Trophoblast cell (in vitro differentiated cells and primary cell): ENCODE measurements around the gene PCDHGA4.
A peak's percentile ranks its signal among the peaks of the same experiment; 100 is the strongest.

Experiments
- DNase-seq, 2 donors: peaks; one replicate each; pipeline ENCODE4 v3.0.0-alpha.2; 2016
- H2AFZ ChIP-seq: 2 replicates; pipeline ENCODE4 v1.6.1; 2013; ENCODE audit warnings: low read length, moderate library complexity, mild to moderate bottlenecking; ENCODE audit not compliant: insufficient read depth, poor library complexity
- H2AK5ac ChIP-seq: 2 replicates; pipeline ENCODE4 v1.6.1; 2013; ENCODE audit warnings: mild to moderate bottlenecking, low read length
- H2BK120ac ChIP-seq: 2 replicates; pipeline ENCODE4 v1.6.1; 2013; ENCODE audit warnings: low read length, mild to moderate bottlenecking, moderate library complexity; ENCODE audit not compliant: insufficient read depth, poor library complexity
- H2BK12ac ChIP-seq: 2 replicates; pipeline ENCODE4 v1.6.1; 2013; ENCODE audit warnings: mild to moderate bottlenecking, low read length, moderate library complexity
- H2BK5ac ChIP-seq: 2 replicates; pipeline ENCODE4 v1.6.1; 2013; ENCODE audit warnings: low read length, low read depth, moderate library complexity, mild to moderate bottlenecking; ENCODE audit not compliant: poor library complexity
- H3K14ac ChIP-seq: 2 replicates; pipeline ENCODE4 v1.6.1; 2013; ENCODE audit warnings: mild to moderate bottlenecking, low read length
- H3K18ac ChIP-seq: 2 replicates; pipeline ENCODE4 v1.6.1; 2013; ENCODE audit warnings: mild to moderate bottlenecking, low read length
- H3K23ac ChIP-seq: 2 replicates; pipeline ENCODE4 v1.6.1; 2013; ENCODE audit warnings: low read length
- H3K27ac ChIP-seq: 2 replicates; pipeline ENCODE4 v1.5.1; 2013; ENCODE audit warnings: low read depth, mild to moderate bottlenecking, inconsistent platforms, low read length, moderate library complexity
- H3K27me3 ChIP-seq: 2 replicates; pipeline ENCODE4 v1.6.1; 2013; ENCODE audit warnings: inconsistent platforms, mild to moderate bottlenecking, low read length, moderate library complexity; ENCODE audit not compliant: insufficient read depth
- H3K36me3 ChIP-seq, 2 experiments: 1 replicate in 1 of 2; 2 replicates in 1 of 2; pipeline ENCODE4 v1.6.1; 2013; ENCODE audit warnings: low read length in 2 of 2, mild to moderate bottlenecking in 2 of 2, moderate library complexity in 1 of 2; ENCODE audit not compliant: insufficient read depth in 2 of 2, control insufficient read depth in 1 of 2
- H3K4ac ChIP-seq: 2 replicates; pipeline ENCODE4 v1.6.1; 2013; ENCODE audit warnings: low read depth, mild to moderate bottlenecking, low read length, moderate library complexity
- H3K4me1 ChIP-seq, 2 experiments: 1 replicate in 1 of 2; 2 replicates in 1 of 2; pipeline ENCODE4 v1.6.1; 2013; ENCODE audit warnings: low read length in 2 of 2, mild to moderate bottlenecking in 2 of 2, moderate library complexity in 1 of 2; ENCODE audit not compliant: insufficient read depth in 2 of 2, control insufficient read depth in 1 of 2
- H3K4me2 ChIP-seq: 2 replicates; pipeline ENCODE4 v1.6.1; 2013; ENCODE audit warnings: inconsistent platforms, mild to moderate bottlenecking, low read length, moderate library complexity
- H3K4me3 ChIP-seq: 2 replicates; pipeline ENCODE4 v1.5.1; 2013; ENCODE audit warnings: mild to moderate bottlenecking, low read depth, low read length, inconsistent platforms
- H3K79me1 ChIP-seq: one replicate; pipeline ENCODE4 v1.6.1; 2013; ENCODE audit warnings: low read length
- H3K79me2 ChIP-seq: 2 replicates; pipeline ENCODE4 v1.6.1; 2013; ENCODE audit warnings: low read length, mild to moderate bottlenecking; ENCODE audit not compliant: control insufficient read depth, insufficient read depth, poor library complexity
- H3K9ac ChIP-seq: 2 replicates; pipeline ENCODE4 v1.6.1; 2013; ENCODE audit warnings: mild to moderate bottlenecking, low read length
- H3K9me3 ChIP-seq: 2 replicates; pipeline ENCODE4 v1.6.1; 2013; ENCODE audit warnings: low read depth, mild to moderate bottlenecking, control low read depth, inconsistent platforms, low read length; ENCODE audit not compliant: insufficient read depth
- H4K12ac ChIP-seq: 2 replicates; pipeline ENCODE4 v1.6.1; 2013; ENCODE audit warnings: low read depth, mild to moderate bottlenecking, low read length, moderate library complexity
- H4K8ac ChIP-seq: 2 replicates; pipeline ENCODE4 v1.6.1; 2013; ENCODE audit warnings: low read depth, mild to moderate bottlenecking, low read length, moderate library complexity
- H4K91ac ChIP-seq: one replicate; pipeline ENCODE4 v1.6.1; 2013; ENCODE audit warnings: low read depth, mild to moderate bottlenecking, low read length, moderate library complexity
- WGBS: extraction: QIAGEN DNeasy Blood & Tissue Kit; methylation state at CpG from one replicate; pipeline ENCODE4 v1.1.7; 2013; ENCODE audit warnings: missing lambda C conversion rate; ENCODE audit not compliant: insufficient read length, insufficient coverage; ENCODE audit errors: extremely low coverage; 5-methylcytosine and 5-hydroxymethylcytosine counted together

PCDHGA4 gene

GRCh38 chr5:141359790-141360426 lies 5.1 kb downstream of the PCDHGA4 start, which contains the start of gene PCDHGB2:
Gene PCDHGB2, plus strand, starts transcription at chr5:141359994. Its CDS starts 142 bp downstream, at chr5:141360136.
- no CpG with 5 or more reads among the region's 24 CpGs for WGBS

DNA sequence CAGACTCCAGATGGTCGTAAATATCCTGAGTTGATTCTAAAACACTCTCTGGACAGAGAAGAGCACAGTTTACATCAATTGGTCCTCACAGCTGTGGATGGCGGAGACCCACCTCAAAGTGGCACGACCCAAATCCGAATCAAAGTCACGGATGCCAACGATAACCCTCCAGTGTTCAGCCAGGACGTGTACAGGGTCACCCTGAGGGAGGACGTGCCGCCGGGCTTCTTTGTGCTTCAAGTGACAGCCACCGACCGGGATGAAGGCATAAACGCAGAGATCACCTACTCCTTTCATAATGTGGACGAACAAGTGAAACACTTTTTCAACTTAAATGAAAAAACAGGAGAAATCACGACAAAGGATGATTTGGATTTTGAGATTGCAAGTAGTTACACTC lies 5.9 kb downstream of the PCDHGA4 start:
- WGBS, result no CpG with 5 or more reads among the region's 15 CpGs

More at GRCh38 chr5:141359790-141360426, 5.1 kb downstream of the PCDHGA4 start, which contains the start of gene PCDHGB2:
- Histone ChIP-seq H3K36me3 (no peaks in the 10 kb centered on the region), H2BK12ac (no peak within 1 kb of the TSS), H3K27me3 (no peaks in the 10 kb centered on the region), H3K4me2 (no peak within 1 kb of the TSS), H4K12ac (no peak within 1 kb of the TSS), H4K91ac (no peak within 1 kb of the TSS), H3K4me3 (no peak within 1 kb of the TSS), H3K79me2 (no peaks in the 10 kb centered on the region), H3K27ac (no peak within 1 kb of the TSS), H4K8ac (no peak within 1 kb of the TSS), H2AFZ (no peak within 1 kb of the TSS), H2AK5ac (no peak within 1 kb of the TSS), H3K4me1 (no peaks in the 10 kb centered on the region), H3K79me1 (no peaks in the 10 kb centered on the region), H3K18ac (no peak within 1 kb of the TSS), H3K9me3 (peaks cover 39% of the 10 kb centered on the region), H3K9ac (no peak within 1 kb of the TSS), H2BK5ac (no peak within 1 kb of the TSS), H3K4ac (no peak within 1 kb of the TSS), H2BK120ac (no peak within 1 kb of the TSS), H3K14ac (no peak within 1 kb of the TSS), H3K23ac (no peak within 1 kb of the TSS)
- DNase-seq, result no peak

DNA sequence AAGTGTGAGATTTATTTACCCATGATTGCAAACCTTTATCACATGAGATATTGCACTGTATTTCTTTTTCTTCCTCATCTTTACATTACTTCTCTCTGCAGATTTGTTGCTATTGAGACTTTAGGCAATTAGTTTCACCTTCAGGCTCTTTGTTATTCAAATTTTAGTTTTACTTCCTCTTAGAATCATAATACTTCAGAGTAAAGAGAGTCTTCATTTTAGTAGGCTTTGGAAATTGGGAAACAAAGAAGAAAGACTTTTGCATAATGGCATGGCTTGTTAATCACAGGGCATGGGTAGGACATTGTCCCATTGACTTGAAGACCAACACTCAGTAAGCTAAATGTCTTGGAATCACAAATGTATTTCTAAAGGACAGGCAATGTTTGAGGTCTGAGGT lies 7.9 kb downstream of the PCDHGA4 start:
- Histone ChIP-seq H2BK5ac (no peak overlapping the region), H3K4me1 (no peaks in the 10 kb centered on the region), H3K79me1 (no peaks in the 10 kb centered on the region), H3K79me2 (no peaks in the 10 kb centered on the region), H3K9me3 (peaks cover 36% of the 10 kb centered on the region), H3K36me3 (no peaks in the 10 kb centered on the region), H2BK12ac (no peak overlapping the region), H3K4ac (no peak overlapping the region), H2BK120ac (no peak overlapping the region), H3K18ac (no peak overlapping the region), H3K27ac (no peak overlapping the region), H3K23ac (no peak overlapping the region), H3K27me3 (no peaks in the 10 kb centered on the region), H4K91ac (no peak overlapping the region), H4K12ac (no peak overlapping the region), H4K8ac (no peak overlapping the region), H3K4me3 (no peak overlapping the region), H2AK5ac (no peak overlapping the region), H3K14ac (no peak overlapping the region), H2AFZ (no peak overlapping the region), H3K4me2 (no peak overlapping the region), H3K9ac (no peak overlapping the region)
- DNase-seq, result no peak

More for the DNA sequence above, 5.9 kb downstream of the PCDHGA4 start:
- H2BK5ac ChIP-seq, result no peak overlapping the region
- no peak overlapping the region for H2BK120ac ChIP-seq
- no peak overlapping the region for H2AFZ ChIP-seq
- H3K14ac ChIP-seq, result no peak overlapping the region
- no peaks in the 10 kb centered on the region for H3K36me3 ChIP-seq
- H3K18ac ChIP-seq, result no peak overlapping the region
- H3K4me1 ChIP-seq, result no peaks in the 10 kb centered on the region
- no peaks in the 10 kb centered on the region for H3K79me2 ChIP-seq
- no peak overlapping the region for H3K4me2 ChIP-seq
- no peaks in the 10 kb centered on the region for H3K27me3 ChIP-seq
- H3K9ac ChIP-seq, result no peak overlapping the region
- H3K79me1 ChIP-seq, result no peaks in the 10 kb centered on the region
- no peak overlapping the region for H4K91ac ChIP-seq
- no peak overlapping the region for H3K4ac ChIP-seq
- no peak for DNase-seq
- H2AK5ac ChIP-seq, result no peak overlapping the region
- H3K4me3 ChIP-seq, result no peak overlapping the region
- H3K9me3 ChIP-seq, result peaks cover 39% of the 10 kb centered on the region
- H4K12ac ChIP-seq, result no peak overlapping the region
- H3K23ac ChIP-seq, result no peak overlapping the region
- H3K27ac ChIP-seq, result no peak overlapping the region
- no peak overlapping the region for H2BK12ac ChIP-seq
- no peak overlapping the region for H4K8ac ChIP-seq

DNA sequence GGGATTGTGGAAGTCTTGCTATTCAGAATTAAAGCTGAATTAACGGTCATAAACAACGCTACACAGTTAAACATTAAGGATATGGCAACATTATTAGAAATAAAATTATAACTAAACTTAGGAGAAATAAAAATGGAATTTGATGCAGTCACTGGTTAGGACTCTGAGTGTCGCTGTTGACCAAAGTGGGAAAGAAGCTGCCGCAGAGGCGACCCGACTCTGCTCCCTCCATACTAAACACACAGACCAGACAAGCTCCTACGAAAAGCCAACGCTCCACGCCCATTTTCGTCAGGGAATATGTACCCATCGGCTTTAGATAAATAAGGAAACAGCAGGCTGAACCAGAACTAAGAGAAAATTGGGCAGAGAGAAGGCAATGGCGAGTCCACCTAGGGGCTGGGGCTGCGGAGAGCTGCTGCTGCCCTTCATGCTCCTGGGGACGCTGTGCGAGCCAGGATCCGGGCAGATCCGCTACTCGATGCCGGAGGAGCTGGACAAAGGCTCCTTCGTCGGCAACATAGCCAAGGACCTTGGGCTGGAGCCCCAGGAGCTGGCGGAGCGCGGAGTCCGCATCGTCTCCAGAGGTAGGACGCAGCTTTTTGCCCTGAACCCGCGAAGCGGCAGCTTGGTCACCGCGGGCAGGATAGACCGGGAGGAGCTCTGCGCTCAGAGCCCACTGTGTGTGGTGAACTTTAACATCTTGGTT lies 9.3 kb downstream of the PCDHGA4 start, which contains the start of gene PCDHGA5:
TSS of gene PCDHGA5 (plus strand) at position 211 of the 709 bp plus-strand sequence. CDS start at position 380, 169 bp downstream.
- Histone ChIP-seq H2BK5ac (no peak within 1 kb of the TSS), H2BK12ac (no peak within 1 kb of the TSS), H4K91ac (no peak within 1 kb of the TSS), H3K9ac (peak within 1 kb of the TSS; percentile 3), H3K4me3 (no peak within 1 kb of the TSS), H3K79me1 (no peaks in the 10 kb centered on the region), H3K27me3 (no peaks in the 10 kb centered on the region), H3K9me3 (peaks cover 36% of the 10 kb centered on the region), H3K14ac (no peak within 1 kb of the TSS), H3K27ac (no peak within 1 kb of the TSS), H4K8ac (no peak within 1 kb of the TSS), H3K18ac (no peak within 1 kb of the TSS), H4K12ac (no peak within 1 kb of the TSS), H2AK5ac (no peak within 1 kb of the TSS), H3K4me2 (no peak within 1 kb of the TSS), H3K36me3 (no peaks in the 10 kb centered on the region), H3K4ac (no peak within 1 kb of the TSS), H3K23ac (no peak within 1 kb of the TSS), H2BK120ac (no peak within 1 kb of the TSS), H3K79me2 (no peaks in the 10 kb centered on the region), H3K4me1 (no peaks in the 10 kb centered on the region), H2AFZ (no peak within 1 kb of the TSS)
- no peak for DNase-seq
- WGBS, result no CpG with 5 or more reads among the region's 34 CpGs
